Vagina (tissue), 2 donors: Measurements from ENCODE around the gene DEFB113. TPM values are rescaled to one million over a fixed set of nuclear protein-coding genes. Genes with fewer than 3 reads are reported as not detected.

Experiments used
- DNase-seq, 2 donors: peaks; one replicate each; pipeline ENCODE4 v3.0.0-alpha.2; 2017; ENCODE audit errors: extremely low spot score in 2 of 2
- H3K27ac ChIP-seq: fragments of 200-600 bp; sonication (generic); one replicate; pipeline ENCODE4 v1.5.1; 2019
- H3K27me3 ChIP-seq: fragments of 200-600 bp; sonication (generic); one replicate; pipeline ENCODE4 v1.5.1; 2019
- H3K36me3 ChIP-seq, 2 donors: fragments of 200-600 bp; sonication (generic); one replicate each; pipeline ENCODE4 v1.5.1; 2017 to 2019
- H3K4me1 ChIP-seq: fragments of 200-600 bp; sonication (generic); one replicate; pipeline ENCODE4 v1.5.1; 2019
- H3K4me3 ChIP-seq, 2 donors: fragments of 200-600 bp; sonication (generic); 1 replicate in 1 of 2; 2 replicates in 1 of 2; pipeline ENCODE4 v1.5.1; 2016 to 2019
- H3K9me3 ChIP-seq: fragments of 200-600 bp; sonication (generic); one replicate; pipeline ENCODE4 v1.5.1; 2019
- CTCF ChIP-seq, 3 experiments: fragments of 450-650 bp in 2 of 3; fragments of 200-600 bp in 1 of 3; sonication (generic) in 1 of 3; IDR thresholded peaks; one replicate each; pipeline ENCODE4 v1.5.1; 2017 to 2019; ENCODE audit warnings: antibody characterized with exemption in 3 of 3, mild to moderate bottlenecking in 2 of 3, moderate library complexity in 2 of 3
- POLR2A ChIP-seq, 2 donors: fragments of 450-650 bp; IDR thresholded peaks; one replicate each; pipeline ENCODE4 v1.6.1; 2017; ENCODE audit warnings: antibody characterized with exemption in 2 of 2, mild to moderate bottlenecking in 2 of 2, moderate library complexity in 2 of 2
- POLR2AphosphoS5 ChIP-seq, 2 donors: sonication (generic); formaldehyde crosslinking; IDR thresholded peaks; one replicate each; pipeline ENCODE4 v1.9.0; 2017; ENCODE audit warnings: antibody characterized with exemption in 2 of 2, mild to moderate bottlenecking in 2 of 2, low read depth in 1 of 2; ENCODE audit not compliant: insufficient read depth in 1 of 2
- intact Hi-C: fragments of 100-400 bp; cut with DNase I; formaldehyde crosslinking; loops from one replicate; pipeline ENCODE4 v1.15.1; 2023
- total RNA-seq: library from RNA; depleted of rRNA; stranded (reverse); fragments of >200 nt; gene quantifications from one replicate; pipeline ENCODE4 v1.2.3, GENCODE V29; 2016

The DEFB113 gene
- total RNA-seq, 1 donor from 2014 or later, result not detected

- H3K4me1 ChIP-seq, result no peaks in the 10 kb centered on the region
- intact Hi-C loops, result loop anchor here (5.0 kb wide), 1 partner anchor 1235 kb away; no protein-coding TSS in a partner anchor
- H3K27ac ChIP-seq, result no peak overlapping the region
- TF ChIP-seq CTCF (IDR thresholded peaks at IDR 0.05), result no peak
- TF ChIP-seq POLR2AphosphoS5 (IDR thresholded peaks at IDR 0.05; ENCODE audit: insufficient read depth in 1 of 2, low read depth in 1 of 2), result no peak
- no peak for TF ChIP-seq POLR2A (IDR thresholded peaks at IDR 0.05)
- no peaks in the 10 kb centered on the region for H3K9me3 ChIP-seq
- no peaks in the 10 kb centered on the region for H3K27me3 ChIP-seq
- H3K36me3 ChIP-seq, result no peaks in the 10 kb centered on the region
- DNase-seq, result no peak
- H3K4me3 ChIP-seq, result no peak overlapping the region
Measured at GRCh38 chr6:49987749-49988148, 18.3 kb upstream of the DEFB113 start.

- no peak overlapping the region for H3K4me3 ChIP-seq
- H3K27ac ChIP-seq, result no peak overlapping the region
- H3K4me1 ChIP-seq, result no peaks in the 10 kb centered on the region
- intact Hi-C loops, result loop anchor here (5.0 kb wide), 1 partner anchor 1234 kb away; no protein-coding TSS in a partner anchor
- no peaks in the 10 kb centered on the region for H3K27me3 ChIP-seq
- no peaks in the 10 kb centered on the region for H3K9me3 ChIP-seq
- no peaks in the 10 kb centered on the region for H3K36me3 ChIP-seq
- TF ChIP-seq CTCF (IDR thresholded peaks at IDR 0.05) (no peak), POLR2AphosphoS5 (IDR thresholded peaks at IDR 0.05; ENCODE audit: insufficient read depth in 1 of 2, low read depth in 1 of 2) (no peak), POLR2A (IDR thresholded peaks at IDR 0.05) (no peak)
- no peak for DNase-seq
Measured at GRCh38 chr6:49986551-49986950, 17.1 kb upstream of the DEFB113 start.

- Histone ChIP-seq H3K36me3 (no peaks in the 10 kb centered on the region), H3K4me3 (no peak overlapping the region), H3K9me3 (no peaks in the 10 kb centered on the region), H3K27ac (no peak overlapping the region), H3K27me3 (no peaks in the 10 kb centered on the region), H3K4me1 (no peaks in the 10 kb centered on the region)
- no peak for DNase-seq
- intact Hi-C loops, result no loop called here
- TF ChIP-seq POLR2AphosphoS5 (IDR thresholded peaks at IDR 0.05; ENCODE audit: insufficient read depth in 1 of 2, low read depth in 1 of 2), result no peak
- no peak for TF ChIP-seq POLR2A (IDR thresholded peaks at IDR 0.05)
- no peak for TF ChIP-seq CTCF (IDR thresholded peaks at IDR 0.05)
Measured at GRCh38 chr6:49982046-49982445, 12.6 kb upstream of the DEFB113 start.

GRCh38 chr6:49980898-49981297 is 11.5 kb upstream of the DEFB113 start:
- H3K36me3 ChIP-seq, result no peaks in the 10 kb centered on the region
- H3K4me1 ChIP-seq, result no peaks in the 10 kb centered on the region
- H3K27ac ChIP-seq, result no peak overlapping the region
- H3K4me3 ChIP-seq, result no peak overlapping the region
- DNase-seq, result no peak
- TF ChIP-seq CTCF (IDR thresholded peaks at IDR 0.05) (no peak), POLR2AphosphoS5 (IDR thresholded peaks at IDR 0.05; ENCODE audit: insufficient read depth in 1 of 2, low read depth in 1 of 2) (no peak), POLR2A (IDR thresholded peaks at IDR 0.05) (no peak)
- no peaks in the 10 kb centered on the region for H3K27me3 ChIP-seq
- intact Hi-C loops, result no loop called here
- no peaks in the 10 kb centered on the region for H3K9me3 ChIP-seq

GRCh38 chr6:49979584-49979983 is 10.2 kb upstream of the DEFB113 start:
- H3K27ac ChIP-seq, result no peak overlapping the region
- H3K27me3 ChIP-seq, result no peaks in the 10 kb centered on the region
- DNase-seq, result no peak
- no peak for TF ChIP-seq CTCF (IDR thresholded peaks at IDR 0.05)
- no peak for TF ChIP-seq POLR2A (IDR thresholded peaks at IDR 0.05)
- no peak for TF ChIP-seq POLR2AphosphoS5 (IDR thresholded peaks at IDR 0.05; ENCODE audit: insufficient read depth in 1 of 2, low read depth in 1 of 2)
- no peaks in the 10 kb centered on the region for H3K4me1 ChIP-seq
- no peak overlapping the region for H3K4me3 ChIP-seq
- intact Hi-C loops, result no loop called here
- no peaks in the 10 kb centered on the region for H3K9me3 ChIP-seq
- H3K36me3 ChIP-seq, result no peaks in the 10 kb centered on the region
